ENCODE results near the gene JADE3. TPM values are rescaled to one million over a fixed set of nuclear protein-coding genes. Genes with fewer than 3 reads are reported as not detected.
A peak's percentile ranks its signal among the peaks of the same experiment; 100 is the strongest.
"Not testable (repeated sequence)": the region's sequence is repeated elsewhere in the genome, so short reads cannot be mapped to it uniquely, and the experiment has no call there.

The JADE3 gene
- total RNA-seq, 2 donors from 2014 or later = 2.4 to 3.8 TPM

DNA sequence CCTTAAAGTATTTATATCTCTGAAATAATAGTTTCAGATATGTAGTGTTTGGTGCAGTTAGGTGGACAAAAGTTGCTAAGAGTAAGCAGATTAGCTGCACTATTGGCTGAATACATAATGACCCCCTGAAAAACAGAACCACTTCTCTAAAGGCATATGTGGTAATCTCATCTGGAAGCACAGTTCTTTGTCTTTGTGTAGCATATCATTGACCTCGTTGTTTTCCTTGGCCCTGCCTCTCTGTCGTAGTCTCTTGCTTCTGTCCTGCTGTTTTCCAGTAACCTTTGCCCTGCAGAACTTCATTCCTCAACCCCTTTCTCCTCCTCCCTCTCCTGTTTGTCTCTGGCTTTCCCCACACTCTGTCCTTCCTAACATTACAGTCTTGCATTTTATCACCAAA lies 41.4 kb downstream of the JADE3 start:
- ATAC-seq (replicated peaks in 1 of 2) (no peak), DNase-seq (no peak)
- Mint-ChIP-seq H3K36me3 (ENCODE audit: insufficient read depth in 2 of 2) (no peaks in the 10 kb centered on the region), H3K9me3 (no peaks in the 10 kb centered on the region), H3K27ac (no peak overlapping the region), H3K27me3 (ENCODE audit: low read depth) (peaks cover 43% of the 10 kb centered on the region), H3K4me3 (peak overlapping the region in 1 of 2 donors; percentile 39), H3K4me1 (ENCODE audit: low read depth) (peaks cover 16% of the 10 kb centered on the region)

DNA sequence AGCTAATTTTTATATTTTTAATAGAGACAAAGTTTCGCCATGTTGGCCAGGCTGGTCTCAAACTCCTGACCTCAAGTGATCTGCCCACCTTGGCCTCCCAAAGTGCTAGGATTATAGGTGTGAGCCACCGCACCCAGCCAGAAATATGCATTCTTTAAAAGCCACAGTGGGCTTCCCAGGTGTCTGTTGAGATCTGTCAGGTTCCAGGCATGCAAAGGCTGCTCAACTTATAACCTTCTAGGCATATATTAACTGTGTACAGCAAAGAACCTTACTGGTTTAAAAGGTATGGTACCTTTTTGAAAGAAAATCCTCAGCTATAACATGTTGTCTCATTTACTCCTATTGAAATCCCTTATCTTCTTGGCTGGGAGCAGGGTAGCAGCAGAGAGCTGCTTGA lies 42.5 kb downstream of the JADE3 start:
- Mint-ChIP-seq H3K36me3 (ENCODE audit: insufficient read depth in 2 of 2) (no peaks in the 10 kb centered on the region), H3K4me3 (no peak overlapping the region), H3K27ac (no peak overlapping the region), H3K27me3 (ENCODE audit: low read depth) (peaks cover 43% of the 10 kb centered on the region), H3K9me3 (no peaks in the 10 kb centered on the region), H3K4me1 (ENCODE audit: low read depth) (peaks cover 16% of the 10 kb centered on the region)
- ATAC-seq (replicated peaks in 1 of 2) (no peak), DNase-seq (no peak)

DNA sequence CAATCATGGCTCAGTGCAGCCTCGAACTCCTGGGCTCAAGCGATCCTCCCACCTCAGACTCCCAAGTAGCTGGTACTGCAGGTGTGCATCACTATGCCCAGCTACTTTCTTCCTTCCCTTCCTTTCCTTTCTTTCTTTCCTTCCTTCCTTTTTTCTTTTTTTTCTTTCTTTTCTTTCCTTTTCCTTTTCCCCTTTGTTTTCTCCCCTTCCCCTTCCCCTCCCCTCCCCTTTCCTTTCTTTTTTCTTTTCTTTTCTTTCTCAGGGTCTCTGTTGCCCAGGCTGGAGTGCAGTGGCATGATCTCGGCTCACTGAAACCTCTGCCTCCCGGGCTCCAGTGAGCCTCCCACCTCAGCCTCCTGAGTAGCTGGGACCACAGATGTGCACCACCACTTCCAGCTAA lies 44.4 kb downstream of the JADE3 start:
- not testable (repeated sequence) for H3K9me3 Mint-ChIP-seq; ATAC-seq (replicated peaks in 1 of 2); H3K27ac Mint-ChIP-seq; H3K4me3 Mint-ChIP-seq; H3K36me3 Mint-ChIP-seq (ENCODE audit: insufficient read depth in 2 of 2); DNase-seq
- H3K27me3 Mint-ChIP-seq (ENCODE audit: low read depth) = peaks cover 51% of the 10 kb centered on the region
- H3K4me1 Mint-ChIP-seq (ENCODE audit: low read depth) = peaks cover 16% of the 10 kb centered on the region

DNA sequence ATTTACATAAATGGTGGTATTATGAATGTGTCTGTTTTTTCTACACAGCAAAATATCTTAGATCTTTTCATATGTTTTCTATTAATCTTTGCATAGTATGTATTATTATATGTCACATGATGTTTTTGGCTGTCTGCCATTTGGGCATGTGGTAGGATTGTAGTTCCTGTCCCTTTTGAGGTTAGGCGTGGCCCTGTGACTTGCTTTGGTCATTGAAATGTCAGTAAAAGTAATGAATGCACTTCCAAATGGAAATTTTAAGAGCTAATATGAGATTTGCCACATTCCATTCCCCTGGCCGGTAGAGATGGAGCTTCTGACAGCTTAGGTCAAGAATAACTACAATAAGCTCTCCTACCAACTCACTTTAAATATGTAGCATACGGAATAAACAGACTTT lies 45.1 kb downstream of the JADE3 start:
- H3K36me3 Mint-ChIP-seq (ENCODE audit: insufficient read depth in 2 of 2) = no peaks in the 10 kb centered on the region
- peaks cover 51% of the 10 kb centered on the region for H3K27me3 Mint-ChIP-seq (ENCODE audit: low read depth)
- H3K27ac Mint-ChIP-seq = no peak overlapping the region
- ATAC-seq (replicated peaks in 1 of 2) (no peak), DNase-seq (no peak)
- H3K9me3 Mint-ChIP-seq = no peaks in the 10 kb centered on the region
- peaks cover 14% of the 10 kb centered on the region for H3K4me1 Mint-ChIP-seq (ENCODE audit: low read depth)
- H3K4me3 Mint-ChIP-seq = no peak overlapping the region

DNA sequence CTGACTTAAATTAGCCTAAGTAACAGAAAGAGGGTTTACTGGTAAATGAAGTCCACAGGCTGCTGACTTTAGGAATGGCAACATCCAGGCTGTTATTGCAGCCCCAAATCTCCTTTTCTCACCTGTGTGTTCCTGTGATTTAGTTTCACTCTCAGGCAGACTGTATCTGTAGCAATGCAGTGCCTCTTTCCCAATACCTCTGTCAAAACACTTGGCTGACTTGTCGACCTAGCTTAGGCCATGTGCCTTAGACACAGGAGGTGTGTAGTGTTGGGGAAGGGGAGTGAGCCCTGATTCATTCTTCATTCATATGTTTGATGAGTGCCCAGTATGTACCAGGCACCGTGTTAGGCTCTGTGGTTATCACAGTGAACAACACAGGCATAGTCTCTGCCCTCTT lies 46.9 kb downstream of the JADE3 start:
- no peak for DNase-seq
- Mint-ChIP-seq H3K4me3 (no peak overlapping the region), H3K27ac (no peak overlapping the region), H3K27me3 (ENCODE audit: low read depth) (peaks cover 47% of the 10 kb centered on the region), H3K4me1 (ENCODE audit: low read depth) (no peaks in the 10 kb centered on the region), H3K36me3 (ENCODE audit: insufficient read depth in 2 of 2) (no peaks in the 10 kb centered on the region), H3K9me3 (no peaks in the 10 kb centered on the region)
- no peak for ATAC-seq (replicated peaks in 1 of 2)

DNA sequence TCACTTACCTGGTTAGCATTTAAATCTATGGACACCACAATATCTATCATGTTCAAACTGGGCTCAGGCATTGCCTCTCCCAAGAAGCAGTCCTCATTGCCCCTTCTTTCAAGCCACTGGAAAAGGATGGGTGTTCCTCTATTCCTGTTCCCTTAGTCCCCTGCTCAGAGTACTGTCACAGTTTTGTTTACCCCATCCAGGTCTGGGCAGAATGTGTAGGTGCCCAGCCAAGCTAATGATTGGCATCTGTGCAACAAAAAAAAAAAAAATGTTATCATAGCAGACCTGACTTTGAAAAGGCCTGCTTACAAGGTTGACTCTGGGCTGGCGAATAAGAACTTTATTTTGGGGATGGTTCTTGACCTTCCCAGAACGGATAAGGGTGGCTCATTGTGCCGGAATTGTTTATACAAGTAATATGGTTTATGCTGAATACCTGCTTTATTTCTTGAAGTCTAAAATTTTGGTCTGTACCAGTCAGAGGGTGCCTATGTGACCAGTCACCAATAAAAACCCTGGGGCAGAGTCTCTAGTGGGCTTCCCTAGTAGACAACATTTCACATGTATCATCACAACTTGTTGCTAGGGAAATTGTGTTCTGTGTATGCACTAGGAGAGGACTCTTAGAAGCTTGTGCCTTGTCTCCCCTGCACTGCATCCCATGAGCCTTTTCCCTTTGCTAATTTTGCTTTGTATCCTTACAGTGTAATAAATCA lies 47.9 kb downstream of the JADE3 start:
- H3K9me3 Mint-ChIP-seq = no peaks in the 10 kb centered on the region
- DNase-seq (no peak), ATAC-seq (replicated peaks in 1 of 2) (no peak)
- H3K4me1 Mint-ChIP-seq (ENCODE audit: low read depth) = no peaks in the 10 kb centered on the region
- H3K4me3 Mint-ChIP-seq = no peak overlapping the region
- H3K27ac Mint-ChIP-seq = no peak overlapping the region
- H3K27me3 Mint-ChIP-seq (ENCODE audit: low read depth) = peaks cover 51% of the 10 kb centered on the region
- H3K36me3 Mint-ChIP-seq (ENCODE audit: insufficient read depth in 2 of 2) = no peaks in the 10 kb centered on the region

DNA sequence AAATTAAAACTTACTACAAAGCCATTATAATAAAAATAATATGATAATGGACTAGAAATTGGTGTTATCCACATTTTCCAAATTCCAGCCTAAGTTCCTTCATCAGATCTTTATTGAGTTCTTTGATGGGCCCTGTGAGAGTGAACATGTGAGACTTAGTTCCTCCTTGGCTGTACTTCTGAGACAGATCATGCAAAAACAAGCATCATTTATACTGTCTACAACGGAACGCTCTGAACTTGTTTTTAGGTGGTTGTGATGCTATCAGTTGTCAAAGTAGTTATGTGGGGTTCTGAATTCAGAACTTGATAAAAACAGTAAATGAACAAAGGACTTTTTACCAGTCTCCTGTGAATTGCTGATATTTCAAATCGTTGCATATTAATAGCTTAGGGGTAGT lies 48.9 kb downstream of the JADE3 start:
- no peaks in the 10 kb centered on the region for H3K4me1 Mint-ChIP-seq (ENCODE audit: low read depth)
- DNase-seq (no peak), ATAC-seq (replicated peaks in 1 of 2) (no peak)
- no peaks in the 10 kb centered on the region for H3K36me3 Mint-ChIP-seq (ENCODE audit: insufficient read depth in 2 of 2)
- H3K4me3 Mint-ChIP-seq = no peak overlapping the region
- H3K9me3 Mint-ChIP-seq = no peaks in the 10 kb centered on the region
- H3K27me3 Mint-ChIP-seq (ENCODE audit: low read depth) = peaks cover 52% of the 10 kb centered on the region
- H3K27ac Mint-ChIP-seq = no peak overlapping the region

DNA sequence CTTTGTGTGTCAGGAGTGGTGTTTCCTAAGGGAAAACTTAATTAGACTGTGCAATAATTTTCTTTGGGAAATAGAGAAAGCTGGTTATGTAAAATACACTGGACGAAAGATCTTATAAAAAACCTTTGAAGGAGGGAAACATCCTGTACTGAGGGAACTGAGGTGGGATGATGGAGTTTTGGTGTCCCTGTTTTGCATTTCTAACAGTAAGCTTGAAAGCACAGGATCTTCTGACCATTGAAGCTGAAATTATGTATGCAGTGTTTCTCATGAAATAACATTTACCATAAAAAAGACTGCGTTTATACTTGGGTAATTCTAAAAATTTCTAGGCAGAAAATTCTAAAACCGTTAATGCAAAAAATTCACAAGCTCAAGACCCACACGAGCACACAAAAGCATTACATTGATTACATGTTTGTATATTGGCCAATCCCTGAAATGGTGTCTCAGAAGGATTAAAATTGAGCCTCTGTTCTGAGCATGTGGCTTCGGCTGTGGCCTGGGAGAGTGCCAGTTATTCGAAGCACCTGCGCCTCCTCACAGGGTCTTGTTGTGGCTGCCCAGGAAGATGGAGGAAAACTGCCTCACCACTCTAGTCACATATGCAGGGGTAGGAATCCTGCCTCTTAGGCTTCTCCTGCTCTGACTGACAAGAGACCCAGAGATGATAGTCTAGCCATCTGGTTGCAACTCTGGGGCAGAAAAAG lies 49.5 kb downstream of the JADE3 start:
- DNase-seq = no peak
- ATAC-seq (replicated peaks in 1 of 2) = no peak
- Mint-ChIP-seq H3K4me1 (ENCODE audit: low read depth) (peaks cover 5% of the 10 kb centered on the region), H3K36me3 (ENCODE audit: insufficient read depth in 2 of 2) (no peaks in the 10 kb centered on the region), H3K27me3 (ENCODE audit: low read depth) (peaks cover 58% of the 10 kb centered on the region), H3K9me3 (no peaks in the 10 kb centered on the region), H3K4me3 (no peak overlapping the region), H3K27ac (no peak overlapping the region)

DNA sequence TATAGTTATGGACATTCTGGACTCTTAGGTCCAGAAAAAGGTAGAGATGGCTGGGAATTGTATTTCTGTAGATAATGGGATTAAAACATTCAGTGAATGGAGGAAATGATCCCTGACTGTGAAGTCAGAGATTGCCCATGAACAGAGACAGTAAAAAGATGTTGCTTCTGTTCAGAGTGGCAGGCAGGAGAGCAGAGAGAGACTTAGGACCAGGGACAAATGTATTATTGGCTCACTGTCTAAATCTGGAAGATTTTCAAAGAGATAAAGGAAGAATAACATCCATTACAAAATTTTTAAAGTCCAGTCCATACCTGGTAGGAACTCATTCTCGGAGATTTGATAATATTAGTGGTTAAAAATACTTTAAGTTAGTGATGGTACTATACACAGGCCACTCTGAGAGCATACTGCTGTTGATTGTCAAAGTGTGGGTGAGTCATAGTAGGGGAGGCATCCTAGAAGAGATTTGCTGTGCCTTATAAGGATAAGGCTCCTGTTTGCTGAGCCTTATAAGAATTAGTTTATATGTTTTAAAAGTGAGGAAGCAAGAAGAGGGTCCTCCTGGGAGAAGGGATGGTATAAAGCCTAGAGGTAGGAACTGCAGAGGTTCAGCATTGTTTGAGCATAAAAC lies 53.0 kb downstream of the JADE3 start:
- Mint-ChIP-seq H3K4me1 (ENCODE audit: low read depth) (peaks cover 19% of the 10 kb centered on the region), H3K27ac (no peak overlapping the region), H3K36me3 (ENCODE audit: insufficient read depth in 2 of 2) (no peaks in the 10 kb centered on the region), H3K27me3 (ENCODE audit: low read depth) (peaks cover 68% of the 10 kb centered on the region), H3K9me3 (no peaks in the 10 kb centered on the region), H3K4me3 (peak overlapping the region in 1 of 2 donors; percentile 41)
- DNase-seq = no peak
- ATAC-seq (replicated peaks in 1 of 2) = peak; percentile 62

DNA sequence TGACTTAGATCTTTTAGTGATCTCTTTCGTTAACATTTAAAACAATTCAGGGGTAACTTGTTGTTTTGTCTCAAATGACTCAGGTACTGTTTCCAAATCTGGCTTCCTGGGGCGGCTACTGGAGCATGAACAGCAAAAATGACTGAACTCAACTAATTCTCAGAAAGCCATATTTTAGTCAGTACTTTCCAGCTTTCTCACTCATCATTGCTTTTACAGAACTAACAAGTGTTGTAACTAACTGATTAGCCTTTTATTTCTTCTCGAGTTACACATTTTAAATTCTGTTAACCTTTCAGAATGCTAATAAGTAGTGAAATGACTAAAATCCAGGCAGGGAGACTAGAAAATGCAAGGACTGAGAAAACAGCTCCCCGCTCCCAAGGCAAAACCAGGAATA lies 55.3 kb downstream of the JADE3 start:
- peak; percentile 82 to 90 for ATAC-seq (replicated peaks in 1 of 2)
- Mint-ChIP-seq H3K36me3 (ENCODE audit: insufficient read depth in 2 of 2) (no peaks in the 10 kb centered on the region), H3K27me3 (ENCODE audit: low read depth) (peaks cover 67% of the 10 kb centered on the region), H3K4me3 (peak overlapping the region; percentile 27 to 83), H3K27ac (peak overlapping the region; percentile 63), H3K4me1 (ENCODE audit: low read depth) (peaks cover 19% of the 10 kb centered on the region), H3K9me3 (no peaks in the 10 kb centered on the region)
- peak; percentile 40 to 46 for DNase-seq

DNA sequence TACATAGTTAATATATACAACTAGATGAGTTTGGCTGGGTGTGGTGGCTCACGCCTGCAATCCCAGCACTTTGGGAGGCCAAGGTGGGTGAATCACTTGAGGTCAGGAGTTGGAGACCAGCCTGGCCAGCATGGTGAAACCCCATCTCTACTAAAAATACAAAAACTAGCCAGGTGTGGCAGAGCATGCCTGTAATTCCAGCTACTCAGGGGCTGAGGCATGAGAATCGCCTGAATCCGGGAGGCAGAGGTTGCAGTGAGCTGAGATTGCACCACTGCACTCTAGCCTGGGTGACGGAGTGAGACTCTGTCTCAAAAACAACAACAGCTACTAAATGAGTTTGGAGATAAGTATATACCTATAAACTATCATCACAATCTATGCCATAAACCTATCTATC lies 64.8 kb downstream of the JADE3 start:
- not testable (repeated sequence) for H3K9me3 Mint-ChIP-seq; H3K27ac Mint-ChIP-seq; ATAC-seq (replicated peaks in 1 of 2); H3K4me3 Mint-ChIP-seq; H3K4me1 Mint-ChIP-seq (ENCODE audit: low read depth); H3K36me3 Mint-ChIP-seq (ENCODE audit: insufficient read depth in 2 of 2); DNase-seq
- peaks cover 37% of the 10 kb centered on the region for H3K27me3 Mint-ChIP-seq (ENCODE audit: low read depth)

DNA sequence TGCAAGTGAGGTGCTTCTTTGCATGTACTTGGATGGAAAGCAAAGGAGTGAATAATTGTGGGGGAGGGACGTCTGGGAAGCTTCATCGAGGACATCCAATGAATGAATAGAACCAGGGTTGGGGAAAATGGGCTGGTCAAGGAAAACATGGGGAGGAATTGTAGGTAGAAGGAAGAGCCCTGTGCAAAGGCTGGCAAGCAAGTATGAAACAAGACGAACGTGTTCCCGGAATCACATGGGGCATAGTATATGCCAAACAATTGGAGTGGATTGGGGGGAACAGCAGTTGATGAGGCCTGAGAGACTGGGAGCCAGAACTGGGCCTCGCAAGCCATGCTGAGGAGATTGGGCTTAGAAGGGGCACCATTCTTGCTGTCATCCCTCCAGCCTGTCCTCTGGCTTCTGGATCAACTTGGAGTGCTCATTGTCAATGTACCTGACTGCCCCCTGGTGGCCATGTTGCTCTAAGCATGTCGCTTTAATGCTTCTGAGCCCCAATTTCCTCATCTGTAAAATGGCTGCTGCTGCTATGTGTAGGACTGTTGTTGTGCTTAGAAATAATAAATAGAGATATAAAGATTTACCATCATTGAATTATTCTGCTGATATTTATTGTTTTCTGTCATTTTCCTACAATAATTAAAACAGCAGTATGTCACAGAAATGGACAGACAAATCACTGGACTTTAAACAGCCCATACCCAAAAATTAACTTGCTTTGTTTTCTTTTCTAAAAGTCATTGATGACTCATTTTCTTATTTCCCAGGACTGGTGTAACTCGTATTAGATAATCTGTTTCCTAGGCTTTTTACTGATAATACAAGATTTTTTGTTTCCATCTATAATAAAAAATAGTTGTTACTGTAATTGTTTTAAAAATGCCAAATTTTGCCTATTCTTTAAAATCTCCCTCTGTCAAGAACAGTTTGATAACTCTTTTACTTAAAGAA lies 66.4 kb downstream of the JADE3 start:
- Mint-ChIP-seq H3K4me1 (ENCODE audit: low read depth) (no peaks in the 10 kb centered on the region), H3K36me3 (ENCODE audit: insufficient read depth in 2 of 2) (no peaks in the 10 kb centered on the region), H3K27ac (no peak overlapping the region), H3K9me3 (no peaks in the 10 kb centered on the region), H3K27me3 (ENCODE audit: low read depth) (peaks cover 43% of the 10 kb centered on the region), H3K4me3 (no peak overlapping the region)
- ATAC-seq (replicated peaks in 1 of 2) = peak; percentile 67 to 70
- DNase-seq = peak; percentile 75 to 78

DNA sequence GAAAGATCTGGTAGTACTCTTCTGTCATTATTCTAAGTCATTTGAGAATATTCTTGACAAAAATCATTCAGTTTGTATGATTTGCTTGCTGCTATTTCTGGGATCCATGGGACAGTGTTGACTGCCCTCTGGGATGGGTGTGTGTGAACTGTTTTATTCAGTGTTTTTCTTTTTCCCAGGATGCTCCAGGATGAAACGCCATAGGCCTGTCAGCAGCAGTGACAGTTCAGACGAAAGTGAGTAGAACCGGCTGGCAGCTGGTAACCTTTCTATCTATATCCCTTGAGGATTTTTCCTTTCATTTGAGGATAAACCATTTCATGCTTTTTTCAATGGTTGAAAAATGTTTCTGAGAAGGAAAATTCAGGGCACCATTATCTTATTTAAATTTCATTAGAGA lies 72.5 kb downstream of the JADE3 start:
- Mint-ChIP-seq H3K4me3 (no peak overlapping the region), H3K27me3 (ENCODE audit: low read depth) (peaks cover 31% of the 10 kb centered on the region), H3K9me3 (no peaks in the 10 kb centered on the region), H3K4me1 (ENCODE audit: low read depth) (no peaks in the 10 kb centered on the region), H3K36me3 (ENCODE audit: insufficient read depth in 2 of 2) (no peaks in the 10 kb centered on the region), H3K27ac (no peak overlapping the region)
- ATAC-seq (replicated peaks in 1 of 2) = no peak
- no peak for DNase-seq
